ENCODE data around the gene UQCRH. TPM values are rescaled to one million over a fixed set of nuclear protein-coding genes. Genes with fewer than 3 reads are reported as not detected.
"Not testable (repeated sequence)": the region's sequence is repeated elsewhere in the genome, so short reads cannot be mapped to it uniquely, and the experiment has no call there.

UQCRH gene
- total and polyA plus RNA-seq, 2 of the 8 experiments (the other 6 are each of a cell fraction or from before 2014, with no cell fraction given), result 626 to 1,112 TPM

DNA sequence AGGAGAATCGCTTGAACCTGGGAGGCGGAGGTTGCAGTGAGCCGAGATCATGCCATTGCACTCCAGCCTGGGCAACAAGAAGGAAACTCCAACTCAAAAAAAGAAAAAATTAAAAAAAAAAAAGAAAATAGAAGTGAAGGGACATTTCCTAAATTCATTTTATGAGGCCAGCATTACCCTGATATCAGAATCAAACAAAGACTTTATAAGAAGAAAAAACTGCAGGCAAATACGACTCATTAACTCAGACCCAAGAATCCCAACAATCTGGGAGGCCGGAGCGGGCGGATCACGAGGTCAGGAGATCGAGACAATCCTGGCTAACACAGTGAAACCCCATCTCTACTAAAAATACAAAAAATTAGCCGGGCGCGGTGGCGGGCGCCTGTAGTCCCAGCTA lies 33.9 kb downstream of the UQCRH start:
- CTCF ChIA-PET (ENCODE audit: partially characterized antibody); H3K23ac ChIP-seq (ENCODE audit: insufficient read length); H3K4me2 ChIP-seq (ENCODE audit: insufficient read depth in 1 of 2, low read depth in 2 of 2, low read length in 2 of 2); H3K9me3 ChIP-seq (ENCODE audit: insufficient read depth in 2 of 2, low read depth in 1 of 2, low read length in 1 of 2); H3K56ac ChIP-seq (replicated peaks; ENCODE audit: insufficient read length, low read depth, low read length); H2BK120ac ChIP-seq (replicated peaks; ENCODE audit: low read depth, low read length); POLR2A ChIA-PET (ENCODE audit: partially characterized antibody); H3K4me3 ChIP-seq (ENCODE audit: extremely low read depth in 1 of 4, insufficient read depth in 2 of 4, low read depth in 3 of 4, low read length in 4 of 4); H4K91ac ChIP-seq (replicated peaks; ENCODE audit: insufficient read length, low read length); H4K20me1 ChIP-seq (replicated peaks in 1 of 2; ENCODE audit: control insufficient read depth in 1 of 2, insufficient read depth in 2 of 2, low read length in 2 of 2); H3K4ac ChIP-seq (replicated peaks; ENCODE audit: insufficient read length, low read depth, low read length); H3K27ac ChIP-seq (ENCODE audit: low read depth, low read length); H2AFZ ChIP-seq (ENCODE audit: low read length); FAIRE-seq; H2BK15ac ChIP-seq (ENCODE audit: low read length); H3K79me1 ChIP-seq (ENCODE audit: low read depth, low read length); H2BK20ac ChIP-seq (ENCODE audit: low read length); H2BK5ac ChIP-seq (ENCODE audit: low read depth, low read length); H2BK12ac ChIP-seq (ENCODE audit: low read depth, low read length); H3K18ac ChIP-seq (ENCODE audit: extremely low read depth, low read length); H3K36me3 ChIP-seq (ENCODE audit: control insufficient read depth in 2 of 4, insufficient read depth in 4 of 4, low read length in 3 of 4); H3K9ac ChIP-seq (replicated peaks in 1 of 4; ENCODE audit: extremely low read depth in 1 of 4, low read depth in 3 of 4, low read length in 3 of 4); H3K79me2 ChIP-seq (ENCODE audit: control insufficient read depth in 1 of 2, insufficient read depth in 2 of 2, low read length in 2 of 2); DNase-seq (ENCODE audit: low read depth in 1 of 2, low spot score in 2 of 2); H4K8ac ChIP-seq (ENCODE audit: extremely low read depth, insufficient read depth, low read length); H3K27me3 ChIP-seq (replicated peaks in 1 of 4; ENCODE audit: control insufficient read depth in 3 of 4, extremely low read depth in 1 of 4, insufficient read depth in 3 of 4, low read length in 3 of 4); H4K5ac ChIP-seq (ENCODE audit: insufficient read length, low read depth, low read length); H3K14ac ChIP-seq (ENCODE audit: insufficient read length); H3K23me2 ChIP-seq (ENCODE audit: low read depth, low read length); H3K4me1 ChIP-seq (replicated peaks in 1 of 4; ENCODE audit: control insufficient read depth in 3 of 4, insufficient read depth in 4 of 4, low read length in 3 of 4); H2AK5ac ChIP-seq (ENCODE audit: low read depth, low read length): not testable (repeated sequence)
- WGBS, 2 experiments (ENCODE audit: extremely low coverage in 1 of 2, insufficient coverage in 1 of 2, insufficient read length in 1 of 2, insufficient replicate concordance in 2 of 2, low coverage in 1 of 2, low lambda C conversion rate in 2 of 2, missing lambda C conversion rate in 1 of 2), result 96% methylated on average over 6 of the region's 14 CpGs; no CpG with 5 or more reads in 1 of the 2 experiments
